OCI-LY1 (cell line): ENCODE results near the gene PCNT.

Experiments
- CTCF ChIP-seq: fragments of 200-600 bp; sonication (generic), shearing (Covaris generic); IDR thresholded peaks from 2 replicates; pipeline ENCODE4 v1.5.1; 2017; ENCODE audit warnings: mild to moderate bottlenecking, antibody characterized with exemption, low read length, moderate library complexity, mixed read lengths
- EZH2 ChIP-seq: fragments of 200-600 bp; sonication (generic), shearing (Covaris generic); IDR thresholded peaks from 2 replicates; pipeline ENCODE4 v1.8.0; 2017; ENCODE audit warnings: borderline replicate concordance, mixed run types, mild to moderate bottlenecking, antibody characterized with exemption, low read length, moderate library complexity, mixed read lengths

GRCh38 chr21:46423546-46424038 lies 99.6 kb downstream of the PCNT start:
- TF ChIP-seq CTCF (no peak), EZH2 (no peak)
